Transverse colon (tissue), 4 donors: ENCODE results near the gene PDE4B. TPM values are rescaled to one million over a fixed set of nuclear protein-coding genes. Genes with fewer than 3 reads are reported as not detected.

Experiments used
- DNase-seq: peaks from one replicate; pipeline ENCODE4 v3.0.0-alpha.2; 2019
- H3K27ac ChIP-seq, 4 donors: fragments of 200-600 bp; sonication (generic); 2 replicates each; pipeline ENCODE4 v1.5.1; 2016 to 2018; ENCODE audit warnings: inconsistent platforms in 4 of 4
- H3K27me3 ChIP-seq: fragments of 200-600 bp; sonication (generic); 2 replicates; pipeline ENCODE4 v1.5.1; 2017; ENCODE audit warnings: inconsistent platforms
- H3K36me3 ChIP-seq, 4 donors: fragments of 200-600 bp; sonication (generic); 2 replicates each; pipeline ENCODE4 v1.5.1; 2017 to 2019; ENCODE audit warnings: inconsistent platforms in 4 of 4
- H3K4me1 ChIP-seq, 4 donors: fragments of 200-600 bp; sonication (generic); 2 replicates each; pipeline ENCODE4 v1.5.1; 2017 to 2020; ENCODE audit warnings: inconsistent platforms in 4 of 4
- H3K4me3 ChIP-seq, 4 donors: fragments of 200-600 bp; sonication (generic); 1 replicate in 1 of 4; 2 replicates in 3 of 4; pipeline versions ENCODE4 v1.5.1 to v1.6.1; 2017 to 2019; ENCODE audit warnings: inconsistent platforms in 4 of 4
- H3K9me3 ChIP-seq, 2 donors: fragments of 200-600 bp; sonication (generic); 2 replicates each; pipeline ENCODE4 v1.5.1; 2017 to 2019; ENCODE audit warnings: inconsistent platforms in 2 of 2
- CTCF ChIP-seq, 5 experiments: fragments of 200-600 bp in 3 of 5; fragments of 450-650 bp in 2 of 5; sonication (generic) in 3 of 5; IDR thresholded peaks; 1 replicate in 2 of 5; 2 replicates in 3 of 5; pipeline ENCODE4 v1.5.1; 2016 to 2017; ENCODE audit warnings: antibody characterized with exemption in 5 of 5, inconsistent platforms in 3 of 5, mild to moderate bottlenecking in 2 of 5, moderate library complexity in 1 of 5
- EP300 ChIP-seq: sonication (generic); formaldehyde crosslinking; IDR thresholded peaks from one replicate; pipeline ENCODE4 v1.6.1; 2017; ENCODE audit warnings: antibody characterized with exemption, low read depth
- POLR2A ChIP-seq: fragments of 450-650 bp; IDR thresholded peaks from one replicate; pipeline ENCODE4 v1.6.1; 2016; ENCODE audit warnings: antibody characterized with exemption, mild to moderate bottlenecking, moderate library complexity
- POLR2AphosphoS5 ChIP-seq, 3 donors: sonication (generic); formaldehyde crosslinking; IDR thresholded peaks; one replicate each; pipeline ENCODE4 v1.6.1; 2016; ENCODE audit warnings: antibody characterized with exemption in 3 of 3
- WGBS, 2 donors: methylation state at CpG; one replicate each; pipeline ENCODE4 v1.1.5; 2018; ENCODE audit warnings: low coverage in 1 of 2; 5-methylcytosine and 5-hydroxymethylcytosine counted together
- in situ Hi-C, 4 donors: fragments of 200-750 bp; cut with MboI; loops; one replicate each; pipeline versions ENCODE4 v1.15.0 to v1.15.1; 2017; ENCODE audit warnings: low sequenced_read_pairs in 3 of 4, low pct_ligation_motif_present in 1 of 4, low pct_unique_long_range_greater_than_20kb in 1 of 4
- intact Hi-C: fragments of 100-400 bp; cut with DNase I; formaldehyde crosslinking; loops from one replicate; pipeline ENCODE4 v1.15.1; 2023; ENCODE audit warnings: low total_unique reads
- total RNA-seq, 4 donors: library from RNA; depleted of rRNA; stranded (reverse); fragments of >200 nt; gene quantifications; one replicate each; pipeline ENCODE4 v1.1.0, GENCODE V29; 2016

Gene PDE4B
- total RNA-seq, 4 donors from 2014 or later = 4.5 to 14.8 (median 6.5) TPM

GRCh38 chr1:66248746-66249145, 456.1 kb downstream of the PDE4B start:
- DNase-seq = no peak
- TF ChIP-seq POLR2A (no peak), EP300 (no peak), CTCF (IDR thresholded peaks at IDR 0.05) (no peak), POLR2AphosphoS5 (IDR thresholded peaks at IDR 0.05) (no peak)
- WGBS, 2 donors = 41 to 46% methylated on average over 1 of the region's 1 CpG
- in situ Hi-C loops (loop anchor here in 3 of 4 donors (25.0 kb wide), 4 partner anchors 489 to 1011 kb away; no protein-coding TSS in a partner anchor), intact Hi-C loops (no loop called here)
- Histone ChIP-seq H3K27ac (no peak overlapping the region), H3K4me1 (peaks cover 0 to 3% (median 0%) of the 10 kb centered on the region in 4 donors), H3K36me3 (no peaks in the 10 kb centered on the region), H3K9me3 (no peaks in the 10 kb centered on the region), H3K4me3 (no peak overlapping the region), H3K27me3 (no peaks in the 10 kb centered on the region)

GRCh38 chr1:66250075-66250474, 457.4 kb downstream of the PDE4B start:
- no peaks in the 10 kb centered on the region for H3K9me3 ChIP-seq
- no peak overlapping the region for H3K4me3 ChIP-seq
- 88 to 94% methylated on average over 3 of the region's 3 CpGs for WGBS, 2 donors
- H3K27ac ChIP-seq = no peak overlapping the region
- no peak for DNase-seq
- intact Hi-C loops = no loop called here
- H3K4me1 ChIP-seq = peaks cover 0 to 3% (median 0%) of the 10 kb centered on the region in 4 donors
- no peaks in the 10 kb centered on the region for H3K36me3 ChIP-seq
- no peaks in the 10 kb centered on the region for H3K27me3 ChIP-seq
- in situ Hi-C loops = loop anchor here (5.0 to 25.0 kb wide), 4 partner anchors 185 to 487 kb away; no protein-coding TSS in a partner anchor
- TF ChIP-seq POLR2AphosphoS5 (IDR thresholded peaks at IDR 0.05) = no peak
- no peak for TF ChIP-seq EP300
- no peak for TF ChIP-seq POLR2A
- no peak for TF ChIP-seq CTCF (IDR thresholded peaks at IDR 0.05)

GRCh38 chr1:66250478-66250877, 457.8 kb downstream of the PDE4B start:
- H3K27ac ChIP-seq = no peak overlapping the region
- WGBS, 2 donors = 72% methylated on average over 2 of the region's 2 CpGs; no CpG with 5 or more reads in 1 of the 2 donors
- intact Hi-C loops (no loop called here), in situ Hi-C loops (loop anchor here (5.0 to 25.0 kb wide), 4 partner anchors 184 to 487 kb away; no protein-coding TSS in a partner anchor)
- no peak for DNase-seq
- H3K9me3 ChIP-seq = no peaks in the 10 kb centered on the region
- H3K36me3 ChIP-seq = no peaks in the 10 kb centered on the region
- TF ChIP-seq EP300 = peak; percentile 75
- TF ChIP-seq CTCF (IDR thresholded peaks at IDR 0.05) = no peak
- TF ChIP-seq POLR2AphosphoS5 (IDR thresholded peaks at IDR 0.05) = peak in 1 of 3 donors; percentile 20
- no peak for TF ChIP-seq POLR2A
- no peaks in the 10 kb centered on the region for H3K27me3 ChIP-seq
- H3K4me1 ChIP-seq = peaks cover 0 to 3% (median 0%) of the 10 kb centered on the region in 4 donors
- no peak overlapping the region for H3K4me3 ChIP-seq

GRCh38 chr1:66251546-66251945, 458.9 kb downstream of the PDE4B start:
- Histone ChIP-seq H3K36me3 (no peaks in the 10 kb centered on the region), H3K9me3 (no peaks in the 10 kb centered on the region), H3K4me1 (peaks cover 0 to 3% (median 0%) of the 10 kb centered on the region in 4 donors), H3K27me3 (no peaks in the 10 kb centered on the region), H3K4me3 (no peak overlapping the region), H3K27ac (no peak overlapping the region)
- TF ChIP-seq EP300 (no peak), POLR2AphosphoS5 (IDR thresholded peaks at IDR 0.05) (no peak), POLR2A (no peak)
- intact Hi-C loops (no loop called here), in situ Hi-C loops (loop anchor here (5.0 to 25.0 kb wide), 4 partner anchors 183 to 486 kb away; no protein-coding TSS in a partner anchor)
- no peak for DNase-seq
- WGBS, 2 donors = 43 to 83% methylated on average over 1 of the region's 1 CpG
